ENCODE data around the gene POMC. TPM values are rescaled to one million over a fixed set of nuclear protein-coding genes. Genes with fewer than 3 reads are reported as not detected.
A peak's percentile ranks its signal among the peaks of the same experiment; 100 is the strongest.

The POMC gene
- total RNA-seq, 1 donor from 2014 or later, result 0.64 TPM

DNA sequence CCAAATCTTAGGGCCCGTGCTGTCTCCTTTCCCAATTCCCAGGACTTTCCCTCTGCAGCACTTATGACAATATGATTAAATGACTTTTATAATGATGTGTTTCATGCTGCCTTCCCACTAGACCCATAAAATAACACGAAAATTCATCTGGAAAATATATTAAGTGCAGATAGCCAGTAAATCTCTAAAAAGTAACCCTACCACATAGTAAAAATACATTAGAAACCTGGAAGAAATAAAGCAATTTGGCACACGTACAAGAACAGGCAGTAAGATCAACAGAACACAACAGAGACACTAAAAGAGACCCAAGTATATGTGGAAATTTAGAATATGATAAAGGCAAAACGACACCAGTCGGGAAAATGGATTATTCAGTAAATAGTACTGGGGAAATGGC lies 30.2 kb upstream of the POMC start:
- Mint-ChIP-seq H3K4me1 (ENCODE audit: unreplicated experiment) (peaks cover 11% of the 10 kb centered on the region), H3K4me3 (ENCODE audit: unreplicated experiment) (no peak overlapping the region), H3K27me3 (ENCODE audit: unreplicated experiment) (peaks cover 10% of the 10 kb centered on the region), H3K9me3 (ENCODE audit: unreplicated experiment) (no peaks in the 10 kb centered on the region), H3K27ac (ENCODE audit: unreplicated experiment) (peak overlapping the region; percentile 44), H3K36me3 (ENCODE audit: low read depth, unreplicated experiment) (no peaks in the 10 kb centered on the region)
- TF ChIP-seq, protein P1, sequence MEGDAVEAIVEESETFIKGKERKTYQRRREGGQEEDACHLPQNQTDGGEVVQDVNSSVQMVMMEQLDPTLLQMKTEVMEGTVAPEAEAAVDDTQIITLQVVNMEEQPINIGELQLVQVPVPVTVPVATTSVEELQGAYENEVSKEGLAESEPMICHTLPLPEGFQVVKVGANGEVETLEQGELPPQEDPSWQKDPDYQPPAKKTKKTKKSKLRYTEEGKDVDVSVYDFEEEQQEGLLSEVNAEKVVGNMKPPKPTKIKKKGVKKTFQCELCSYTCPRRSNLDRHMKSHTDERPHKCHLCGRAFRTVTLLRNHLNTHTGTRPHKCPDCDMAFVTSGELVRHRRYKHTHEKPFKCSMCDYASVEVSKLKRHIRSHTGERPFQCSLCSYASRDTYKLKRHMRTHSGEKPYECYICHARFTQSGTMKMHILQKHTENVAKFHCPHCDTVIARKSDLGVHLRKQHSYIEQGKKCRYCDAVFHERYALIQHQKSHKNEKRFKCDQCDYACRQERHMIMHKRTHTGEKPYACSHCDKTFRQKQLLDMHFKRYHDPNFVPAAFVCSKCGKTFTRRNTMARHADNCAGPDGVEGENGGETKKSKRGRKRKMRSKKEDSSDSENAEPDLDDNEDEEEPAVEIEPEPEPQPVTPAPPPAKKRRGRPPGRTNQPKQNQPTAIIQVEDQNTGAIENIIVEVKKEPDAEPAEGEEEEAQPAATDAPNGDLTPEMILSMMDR (IDR thresholded peaks at IDR 0.05; ENCODE audit: unreplicated experiment), result no peak
- DNase-seq (ENCODE audit: low spot score), result no peak

DNA sequence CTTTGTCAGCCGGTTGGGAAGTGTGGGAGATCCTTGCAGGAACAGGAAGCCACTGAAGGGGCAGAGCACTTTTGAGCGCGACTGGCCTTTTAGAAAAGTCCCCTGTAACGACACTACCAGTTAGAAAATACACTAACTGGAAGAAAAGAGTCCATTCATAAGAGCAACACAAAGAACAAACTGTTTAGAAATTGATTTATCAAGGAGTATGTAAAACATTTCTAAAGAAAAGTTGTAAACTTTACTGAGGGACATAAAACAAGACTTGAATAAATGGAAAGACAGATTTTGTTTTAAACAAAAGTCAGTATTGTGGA lies 29.8 kb upstream of the POMC start:
- H3K27ac Mint-ChIP-seq (ENCODE audit: unreplicated experiment), result peak overlapping the region; percentile 93
- no peaks in the 10 kb centered on the region for H3K9me3 Mint-ChIP-seq (ENCODE audit: unreplicated experiment)
- no peak for DNase-seq (ENCODE audit: low spot score)
- H3K4me1 Mint-ChIP-seq (ENCODE audit: unreplicated experiment), result peaks cover 11% of the 10 kb centered on the region
- H3K27me3 Mint-ChIP-seq (ENCODE audit: unreplicated experiment), result peaks cover 10% of the 10 kb centered on the region
- no peak overlapping the region for H3K4me3 Mint-ChIP-seq (ENCODE audit: unreplicated experiment)
- no peaks in the 10 kb centered on the region for H3K36me3 Mint-ChIP-seq (ENCODE audit: low read depth, unreplicated experiment)
- TF ChIP-seq, protein P1 (IDR thresholded peaks at IDR 0.05; ENCODE audit: unreplicated experiment), result no peak

DNA sequence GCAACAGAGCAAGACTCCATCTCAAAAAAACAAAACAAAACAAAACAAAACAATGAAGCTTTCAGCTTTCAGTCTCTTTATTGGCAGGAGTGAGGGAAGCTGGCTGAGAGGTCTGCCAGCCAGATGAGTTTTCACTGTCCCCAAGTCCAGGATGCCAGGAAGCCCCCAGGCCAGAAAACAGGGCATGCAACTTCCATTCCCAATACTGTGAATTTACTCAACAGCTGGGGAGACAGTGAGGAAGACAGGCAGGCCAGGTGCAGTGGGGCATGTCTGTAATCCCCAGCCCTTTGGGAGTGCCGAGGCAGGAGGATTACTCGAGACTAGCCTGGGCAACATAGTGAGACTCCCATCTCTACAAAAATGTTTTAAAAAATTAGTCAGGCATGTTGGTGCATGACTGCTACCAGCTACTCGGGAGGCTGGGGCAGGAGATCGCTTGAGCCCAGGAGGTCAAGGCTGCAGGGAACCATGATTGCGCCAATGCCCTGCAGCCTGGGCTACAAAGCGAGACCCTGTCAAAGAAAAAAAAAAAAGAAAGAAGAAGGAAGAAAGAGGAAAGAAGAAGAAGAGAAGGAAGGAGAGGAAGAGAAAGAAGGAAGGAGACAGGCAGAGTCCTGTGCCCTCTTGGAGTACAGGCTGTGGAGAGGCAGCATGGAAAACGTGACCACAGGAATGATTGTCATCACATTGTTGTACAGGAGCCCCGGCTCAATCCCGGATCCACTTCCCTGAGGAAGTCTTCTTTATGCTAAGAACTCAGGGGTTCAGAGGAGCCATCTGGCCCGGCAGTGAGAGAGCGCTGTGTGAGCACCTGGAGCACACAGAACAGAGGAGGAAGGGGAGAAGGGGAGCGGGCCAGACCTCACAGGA lies 29.2 kb upstream of the POMC start:
- peak; percentile 37 for DNase-seq (ENCODE audit: low spot score)
- H3K27ac Mint-ChIP-seq (ENCODE audit: unreplicated experiment), result peak overlapping the region; percentile 93

GRCh38 chr2:25194576-25195122 lies 26.3 kb upstream of the POMC start:
- DNase-seq (ENCODE audit: low spot score), result no peak
- no peak overlapping the region for H3K4me3 Mint-ChIP-seq (ENCODE audit: unreplicated experiment)
- TF ChIP-seq, protein P1 (IDR thresholded peaks at IDR 0.05; ENCODE audit: unreplicated experiment), result no peak
- H3K4me1 Mint-ChIP-seq (ENCODE audit: unreplicated experiment), result peaks cover 11% of the 10 kb centered on the region
- H3K27ac Mint-ChIP-seq (ENCODE audit: unreplicated experiment), result no peak overlapping the region
- H3K27me3 Mint-ChIP-seq (ENCODE audit: unreplicated experiment), result peaks cover 3% of the 10 kb centered on the region
- H3K9me3 Mint-ChIP-seq (ENCODE audit: unreplicated experiment), result no peaks in the 10 kb centered on the region
- no peaks in the 10 kb centered on the region for H3K36me3 Mint-ChIP-seq (ENCODE audit: low read depth, unreplicated experiment)

More for the DNA sequence above, 29.2 kb upstream of the POMC start:
- peaks cover 11% of the 10 kb centered on the region for H3K4me1 Mint-ChIP-seq (ENCODE audit: unreplicated experiment)
- peaks cover 10% of the 10 kb centered on the region for H3K27me3 Mint-ChIP-seq (ENCODE audit: unreplicated experiment)
- H3K36me3 Mint-ChIP-seq (ENCODE audit: low read depth, unreplicated experiment), result no peaks in the 10 kb centered on the region
- TF ChIP-seq, protein P1 (IDR thresholded peaks at IDR 0.05; ENCODE audit: unreplicated experiment), result no peak
- no peaks in the 10 kb centered on the region for H3K9me3 Mint-ChIP-seq (ENCODE audit: unreplicated experiment)
- no peak overlapping the region for H3K4me3 Mint-ChIP-seq (ENCODE audit: unreplicated experiment)

DNA sequence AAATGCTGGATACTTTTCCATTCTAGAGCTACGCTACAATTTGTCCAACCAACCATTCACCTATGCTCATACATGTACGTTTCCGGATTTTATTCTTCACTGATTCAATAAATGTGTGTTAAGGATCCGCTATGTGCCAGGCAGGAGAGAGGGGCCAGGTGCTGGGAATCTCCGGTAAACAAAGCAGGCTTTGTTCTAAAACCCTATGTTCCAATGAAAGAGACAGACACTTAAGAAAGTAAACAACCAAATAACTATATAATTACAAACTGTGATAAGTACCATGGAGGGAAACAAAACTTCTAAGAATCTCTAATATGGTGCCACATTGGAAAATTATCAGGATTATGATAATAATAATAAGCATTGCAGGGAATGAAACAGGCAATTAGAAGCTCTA lies 22.2 kb upstream of the POMC start:
- TF ChIP-seq, protein P1 (IDR thresholded peaks at IDR 0.05; ENCODE audit: unreplicated experiment), result no peak
- Mint-ChIP-seq H3K27me3 (ENCODE audit: unreplicated experiment) (peaks cover 4% of the 10 kb centered on the region), H3K27ac (ENCODE audit: unreplicated experiment) (no peak overlapping the region), H3K4me3 (ENCODE audit: unreplicated experiment) (no peak overlapping the region), H3K4me1 (ENCODE audit: unreplicated experiment) (peaks cover 7% of the 10 kb centered on the region), H3K9me3 (ENCODE audit: unreplicated experiment) (no peaks in the 10 kb centered on the region), H3K36me3 (ENCODE audit: low read depth, unreplicated experiment) (no peaks in the 10 kb centered on the region)
- DNase-seq (ENCODE audit: low spot score), result no peak
